ENCODE data around the gene TMEM18.

Gene TMEM18

DNA sequence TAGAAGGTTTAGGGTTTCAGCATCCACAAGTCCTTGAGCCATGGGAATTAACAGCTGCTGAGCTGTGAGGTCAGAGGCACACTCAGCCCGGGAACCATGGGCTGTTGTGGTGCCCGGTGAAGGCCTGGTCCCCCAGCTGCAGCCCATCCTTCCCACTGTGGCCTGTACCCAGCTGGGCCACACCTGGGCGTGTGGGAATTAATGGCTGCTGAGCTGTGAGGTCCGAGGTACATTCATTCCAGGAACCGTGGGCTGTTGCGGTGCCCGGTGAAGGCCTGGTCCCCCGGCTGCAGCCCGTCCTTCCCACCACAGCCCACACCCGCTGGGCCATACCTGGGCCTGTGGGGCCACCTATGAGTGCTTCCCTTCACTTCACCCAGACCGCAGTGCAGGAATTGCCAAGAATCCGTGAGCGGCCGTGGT, 25.2 kb downstream of the TMEM18 start:
- DNase-seq (ENCODE audit: low read depth in 2 of 2): no peak

DNA sequence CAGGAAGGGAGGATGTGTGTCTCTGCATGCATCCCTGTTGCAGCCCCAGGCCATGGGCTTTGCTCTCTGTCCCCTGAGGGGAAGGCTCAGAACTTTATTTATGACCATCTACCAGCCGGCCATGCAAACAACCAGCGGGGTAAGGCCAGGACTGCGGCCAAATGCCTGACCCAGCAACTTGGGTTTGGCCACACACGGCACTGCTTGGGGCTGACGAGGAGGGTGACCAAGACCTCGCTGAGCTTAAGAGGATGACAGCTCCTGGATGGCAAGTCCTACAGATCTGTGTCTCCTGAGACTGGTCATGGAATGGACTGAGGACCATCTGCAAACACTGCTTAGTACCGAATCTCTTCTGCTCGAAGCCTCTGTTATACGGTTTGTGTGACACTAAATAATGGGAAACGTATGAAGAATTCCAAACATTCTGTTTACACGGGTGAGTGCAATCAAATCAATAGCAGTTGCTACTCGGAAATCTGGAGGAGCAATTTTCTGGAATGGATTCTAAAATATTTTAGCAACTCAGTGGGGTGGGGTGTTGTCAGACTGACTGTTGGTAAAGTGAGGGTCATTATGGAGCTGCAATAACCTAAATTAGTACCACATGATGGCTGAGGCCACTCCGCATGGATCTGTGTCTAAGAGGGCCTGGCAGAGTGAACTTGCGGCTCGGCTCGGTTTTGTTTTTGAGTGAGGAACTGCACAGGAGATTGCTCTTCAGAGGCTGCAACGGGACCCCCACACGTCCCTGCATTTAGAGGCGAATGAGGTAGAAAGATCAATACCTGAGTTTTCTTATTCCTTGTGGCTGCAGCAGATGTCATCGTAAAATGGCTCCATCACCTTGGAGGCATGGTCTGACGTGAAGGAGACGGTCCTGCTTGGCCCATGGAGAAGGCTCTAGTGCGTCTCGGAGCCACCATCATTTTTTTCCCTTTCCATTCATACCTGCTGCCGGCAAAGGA, 26.6 kb downstream of the TMEM18 start:
- DNase-seq (ENCODE audit: low read depth in 2 of 2): no peak

DNA sequence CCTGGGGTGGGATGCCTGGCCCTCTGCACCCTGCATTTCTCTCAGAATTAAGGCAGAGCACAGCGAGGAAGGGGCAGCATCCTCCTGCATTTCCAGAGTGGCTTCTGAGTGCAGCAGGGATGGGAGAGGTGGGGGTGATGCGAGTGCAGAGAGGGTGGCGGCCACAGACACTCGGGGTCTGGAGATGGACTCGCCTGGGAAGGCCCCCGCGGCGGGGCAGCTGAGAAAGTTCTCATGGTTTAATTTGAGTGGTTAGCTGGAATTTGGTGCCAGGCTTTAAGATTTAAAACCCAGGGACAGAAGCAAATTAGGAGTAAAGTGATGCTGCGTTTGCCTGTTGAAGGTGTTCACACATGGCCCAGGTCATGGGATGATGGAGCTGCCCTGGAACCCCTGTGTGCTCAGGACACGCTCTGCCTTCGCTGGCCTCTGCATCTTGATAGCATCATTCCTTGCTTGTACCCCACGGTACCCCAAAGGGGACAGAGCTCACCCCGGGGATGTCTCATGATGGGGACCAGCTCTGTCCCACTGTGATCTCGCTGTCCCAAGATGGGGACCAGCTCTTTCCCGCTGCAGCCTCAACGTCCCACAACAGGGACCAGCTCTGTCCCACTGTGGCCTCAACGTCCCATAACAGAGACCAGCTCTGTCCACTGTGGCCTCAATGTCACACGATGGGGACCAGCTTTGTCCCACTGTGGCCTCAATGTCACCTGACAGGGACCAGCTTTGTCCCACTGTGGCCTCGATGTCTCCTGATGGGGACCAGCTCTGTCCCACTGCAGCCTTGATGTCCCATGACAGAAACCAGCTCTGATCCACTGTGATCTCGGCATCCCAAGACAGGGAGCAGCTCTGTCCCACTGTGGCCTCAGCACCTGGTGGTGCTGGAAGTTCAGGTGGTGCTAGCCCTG, 27.5 kb downstream of the TMEM18 start:
- DNase-seq (ENCODE audit: low read depth in 2 of 2): no peak

DNA sequence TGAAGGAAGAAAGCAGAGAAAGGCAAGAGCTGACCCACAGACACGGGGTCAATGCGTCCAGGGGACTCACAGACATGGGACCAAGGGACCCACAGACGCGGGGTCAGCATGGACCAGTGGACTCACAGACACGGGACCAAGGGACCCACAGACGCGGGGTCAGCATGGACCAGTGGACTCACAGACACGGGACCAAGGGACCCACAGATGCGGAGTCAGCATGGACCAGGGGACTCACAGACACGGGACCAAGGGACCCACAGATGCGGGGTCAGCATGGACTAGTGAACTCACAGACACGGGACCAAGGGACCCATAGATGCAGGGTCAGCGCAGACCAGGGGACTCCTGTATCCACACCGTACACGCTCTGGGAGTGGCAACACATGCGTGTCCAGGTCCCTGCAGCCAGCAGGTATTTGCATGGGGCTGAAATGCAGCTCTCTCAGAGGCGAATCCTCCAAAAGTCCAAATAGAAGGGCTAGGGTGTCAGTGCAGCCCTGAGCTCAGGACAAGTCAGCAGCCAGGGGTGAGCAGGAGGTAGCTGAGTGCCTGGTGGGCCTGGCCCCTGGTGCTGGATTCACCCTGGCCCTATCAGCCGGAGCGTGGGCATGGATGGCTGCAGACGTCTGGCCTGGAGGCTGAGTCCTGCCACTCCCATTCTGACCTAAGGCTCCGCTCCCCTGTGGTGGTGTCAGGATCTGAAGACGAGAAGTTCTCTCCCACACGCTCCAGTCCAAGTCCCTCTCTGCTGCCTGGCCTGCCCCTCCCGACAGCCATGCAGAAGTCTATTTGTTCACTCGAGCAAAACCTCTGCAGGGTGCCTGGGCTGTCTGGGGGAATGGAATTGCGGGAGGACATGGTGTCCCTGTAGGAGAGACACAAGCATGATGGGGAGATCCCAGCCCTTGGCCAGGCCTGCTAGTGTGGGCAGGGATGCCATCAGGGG, 28.5 kb downstream of the TMEM18 start:
- DNase-seq (ENCODE audit: low read depth in 2 of 2): no peak

DNA sequence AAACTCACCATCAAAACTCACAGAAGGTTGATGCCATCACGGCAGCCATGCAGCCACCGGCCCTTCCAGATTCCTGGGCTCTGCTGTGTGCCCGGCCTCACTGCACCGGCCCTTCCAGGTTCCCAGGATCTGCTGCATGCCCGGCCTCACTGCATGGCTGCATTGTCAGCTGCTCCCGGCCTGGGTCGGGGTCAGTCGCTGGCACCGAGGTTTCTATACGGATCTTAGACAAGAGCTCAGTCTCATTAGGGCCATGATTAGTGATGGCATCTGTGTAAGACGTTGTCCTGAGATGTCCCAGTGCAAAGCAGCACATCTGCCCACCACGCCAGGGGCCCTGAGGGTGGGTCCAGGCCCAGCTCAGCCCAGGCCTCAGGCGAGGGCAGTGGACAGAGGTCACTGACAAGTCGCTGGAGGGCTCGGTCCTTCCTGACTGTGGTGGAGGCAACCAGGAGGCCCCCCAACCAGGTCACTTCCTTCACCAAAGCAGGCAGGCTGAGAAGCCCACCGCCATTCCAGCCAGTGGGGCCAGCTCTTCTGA, 29.4 kb downstream of the TMEM18 start:
- DNase-seq (ENCODE audit: low read depth in 2 of 2): no peak

DNA sequence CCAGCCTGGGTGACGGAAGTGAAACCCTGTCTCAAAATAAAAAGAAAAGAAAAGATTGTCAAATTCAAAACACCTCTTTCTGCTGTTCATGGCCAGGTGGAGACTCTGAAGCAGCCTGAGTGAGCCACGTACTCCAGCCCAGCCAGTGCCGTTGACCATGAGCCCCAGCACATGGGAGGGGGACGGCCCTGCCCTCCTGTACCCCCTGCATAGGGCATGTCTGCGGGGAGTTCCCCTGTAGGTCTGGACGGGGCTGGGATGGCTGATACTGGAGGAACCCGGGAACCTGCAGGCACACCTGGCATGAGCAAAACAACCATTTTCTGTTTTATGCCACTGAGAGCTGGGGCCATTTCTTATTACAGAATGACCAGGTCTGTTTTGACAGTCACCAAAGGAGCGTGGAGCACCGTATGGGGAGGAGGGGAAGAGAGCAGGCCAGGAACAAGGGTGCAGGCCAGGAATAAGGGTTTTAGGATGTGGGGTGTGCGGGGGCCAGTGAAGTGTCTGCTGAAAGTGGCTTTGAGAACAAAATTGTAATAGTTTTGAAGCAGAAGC, 30.1 kb downstream of the TMEM18 start:
- DNase-seq (ENCODE audit: low read depth in 2 of 2): no peak

DNA sequence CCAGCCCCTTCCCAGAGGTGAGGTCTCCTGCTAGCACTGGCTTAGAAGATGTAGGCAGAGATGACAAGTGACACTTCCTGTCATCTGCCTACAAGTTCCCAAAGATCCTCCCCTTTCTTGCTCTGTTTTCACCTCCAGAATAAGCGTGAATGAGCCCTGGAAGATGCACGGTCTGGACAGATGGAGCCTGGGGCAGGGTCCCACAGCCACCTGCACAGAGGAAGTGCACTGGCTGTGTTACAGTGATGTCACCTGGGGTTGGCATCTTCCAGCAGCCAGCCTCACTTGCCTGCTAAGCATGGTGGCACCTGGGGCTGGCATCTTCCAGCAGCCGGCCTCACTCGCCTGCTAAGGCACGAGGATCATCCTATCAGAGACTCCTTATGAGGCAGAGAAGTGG, 32.3 kb downstream of the TMEM18 start:
- no peak for DNase-seq (ENCODE audit: low read depth in 2 of 2)

DNA sequence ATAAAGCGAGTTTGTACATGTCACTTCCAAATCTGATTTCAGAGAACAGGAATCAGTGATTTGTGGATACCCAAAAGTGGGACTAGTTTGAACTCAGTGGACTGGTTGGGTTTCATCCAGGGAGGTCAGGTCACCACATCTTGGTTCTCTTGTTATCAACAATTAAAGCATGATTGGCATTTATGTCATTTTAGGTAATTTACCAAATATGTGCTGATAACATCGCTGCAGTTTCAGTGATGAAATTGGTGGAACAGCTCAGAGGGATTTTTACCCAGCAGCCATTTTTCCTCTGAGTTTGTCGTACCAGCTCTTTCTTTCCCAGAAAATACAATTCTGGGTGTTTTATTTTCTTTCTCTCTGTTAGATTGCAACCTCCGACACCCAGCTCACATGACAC, 33.4 kb downstream of the TMEM18 start:
- no peak for DNase-seq (ENCODE audit: low read depth in 2 of 2)

DNA sequence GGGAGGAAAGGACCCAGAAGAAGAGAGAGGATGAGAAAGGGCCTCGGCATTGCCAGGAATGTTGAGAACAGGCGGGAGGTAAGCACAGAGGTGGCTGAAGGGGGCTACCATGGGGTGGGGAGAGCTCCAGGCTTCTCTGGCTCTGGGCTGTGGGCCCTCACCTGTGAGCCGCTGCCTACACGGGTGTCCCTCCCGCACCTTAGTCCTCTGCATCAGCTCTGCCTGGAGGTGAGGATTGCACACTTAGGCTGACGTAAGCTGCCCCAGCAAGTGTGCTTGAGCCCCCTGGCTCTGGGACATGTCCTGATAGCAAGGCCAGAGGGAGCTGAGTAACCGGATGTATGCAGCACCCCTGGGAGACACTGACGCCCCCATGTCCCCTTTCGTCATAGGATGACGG, 33.9 kb downstream of the TMEM18 start:
- DNase-seq (ENCODE audit: low read depth in 2 of 2): no peak

DNA sequence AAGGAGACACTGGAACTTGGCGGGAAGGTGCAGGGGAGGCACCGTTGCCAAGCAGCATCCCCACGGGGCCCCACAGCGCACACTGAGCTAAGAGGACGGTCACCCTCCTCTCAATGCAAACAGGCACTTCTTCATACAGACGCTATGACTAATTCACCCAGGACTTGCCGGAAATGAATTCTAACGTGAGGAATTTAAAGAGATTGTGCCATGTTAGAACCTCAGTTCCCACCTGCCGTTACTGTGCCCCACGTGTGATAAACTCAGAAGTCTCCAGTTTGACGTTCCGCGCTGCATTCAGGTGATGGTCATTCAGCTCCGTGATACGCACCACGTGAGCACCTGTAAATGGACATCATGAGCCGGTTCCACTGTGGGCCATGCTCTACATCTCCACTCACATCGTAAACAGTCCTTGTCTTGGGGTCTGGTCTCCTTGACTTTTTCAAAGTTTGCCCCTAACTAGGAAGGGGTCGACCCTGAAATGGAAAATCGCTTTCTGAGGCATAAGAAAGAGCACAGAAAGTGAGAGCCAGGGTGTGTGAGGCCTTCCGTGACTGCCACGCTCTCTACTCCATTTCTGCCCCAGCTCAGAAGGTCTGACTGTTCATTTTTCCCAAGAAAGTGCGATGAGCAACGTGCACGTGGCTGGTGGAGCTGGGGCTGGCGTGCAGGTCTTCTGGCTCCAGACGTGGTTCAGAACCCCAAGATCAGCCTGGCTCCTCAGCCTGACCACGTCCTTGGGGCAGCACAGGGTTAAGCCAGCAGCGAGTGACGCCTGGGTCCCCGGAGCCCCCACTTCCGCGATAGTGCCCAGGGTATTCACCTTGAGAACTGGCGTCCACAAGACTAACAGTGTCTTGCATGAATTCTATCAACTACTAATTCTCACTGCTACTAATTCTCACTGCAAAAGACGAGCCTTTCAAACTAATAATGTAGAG, 35.1 kb downstream of the TMEM18 start:
- no peak for DNase-seq (ENCODE audit: low read depth in 2 of 2)

DNA sequence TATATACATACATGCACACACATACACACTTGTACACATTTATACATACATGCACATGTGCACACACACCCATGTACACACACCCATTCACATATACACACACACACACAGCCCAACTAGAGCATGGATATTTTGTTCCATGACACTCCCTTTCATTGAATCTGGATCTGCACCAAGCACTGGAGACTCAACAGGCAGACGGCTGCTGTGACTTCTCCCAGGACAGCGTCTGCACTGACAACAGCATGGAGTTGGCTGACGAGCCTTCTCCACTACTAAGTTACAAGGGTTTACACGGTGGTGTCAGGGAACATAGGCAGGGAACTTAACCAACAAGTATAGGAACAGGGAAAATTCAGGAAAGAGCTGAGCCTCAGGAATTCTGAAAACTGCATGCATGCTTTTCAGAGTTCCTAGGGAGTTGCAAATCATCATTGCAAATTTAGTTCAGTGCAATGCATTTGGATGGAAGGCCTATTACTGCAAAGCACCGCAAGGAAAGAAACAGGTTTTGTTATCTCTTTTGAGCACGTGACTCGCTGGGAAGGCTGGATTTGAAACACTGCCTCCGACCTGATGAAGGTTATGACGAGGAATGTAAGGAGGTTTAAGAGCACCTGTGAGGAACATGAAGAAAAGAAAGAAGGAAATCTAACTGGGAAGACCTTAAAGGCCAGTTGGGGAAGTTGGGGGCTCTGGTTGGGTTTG, 35.9 kb downstream of the TMEM18 start:
- no peak for DNase-seq (ENCODE audit: low read depth in 2 of 2)

DNA sequence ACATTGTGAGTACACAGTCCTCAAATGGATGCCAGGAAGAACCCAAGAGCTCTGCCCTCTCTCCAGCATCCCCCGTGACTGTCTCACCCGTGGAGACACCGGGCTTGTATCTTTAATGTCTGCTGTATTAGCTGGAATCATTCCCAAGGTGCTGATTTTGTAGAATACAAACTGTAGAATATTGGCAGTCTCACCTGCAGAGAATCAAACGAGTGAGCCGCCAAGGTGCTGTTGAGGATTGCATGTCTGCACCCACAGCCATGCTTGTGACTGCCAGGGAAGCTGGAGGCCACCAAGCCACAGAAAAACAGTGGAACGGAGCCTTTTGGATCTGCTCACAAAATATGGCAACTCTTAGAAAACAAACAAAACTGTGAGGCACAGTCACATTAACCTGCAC, 37.5 kb downstream of the TMEM18 start:
- no peak for DNase-seq (ENCODE audit: low read depth in 2 of 2)

DNA sequence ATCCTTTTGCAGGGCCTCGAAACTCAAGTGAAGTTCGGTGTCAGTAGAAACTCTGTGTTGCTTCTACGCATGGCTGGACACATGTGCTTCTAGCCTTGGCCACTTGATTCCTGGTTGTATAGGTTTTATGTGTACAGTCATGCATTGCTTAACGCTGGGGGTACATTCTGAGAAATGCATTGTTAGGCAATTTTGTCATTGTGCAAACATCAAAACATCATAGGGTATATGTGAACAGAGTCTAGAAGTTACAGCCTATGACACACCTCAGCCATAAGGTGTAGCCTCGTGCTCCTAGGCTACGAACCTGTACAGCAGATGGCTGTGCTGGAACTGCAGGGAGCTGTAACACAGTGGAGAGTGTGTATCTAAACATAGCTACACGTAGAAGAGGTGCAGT, 39.4 kb downstream of the TMEM18 start:
- no peak for DNase-seq (ENCODE audit: low read depth in 2 of 2)

DNA sequence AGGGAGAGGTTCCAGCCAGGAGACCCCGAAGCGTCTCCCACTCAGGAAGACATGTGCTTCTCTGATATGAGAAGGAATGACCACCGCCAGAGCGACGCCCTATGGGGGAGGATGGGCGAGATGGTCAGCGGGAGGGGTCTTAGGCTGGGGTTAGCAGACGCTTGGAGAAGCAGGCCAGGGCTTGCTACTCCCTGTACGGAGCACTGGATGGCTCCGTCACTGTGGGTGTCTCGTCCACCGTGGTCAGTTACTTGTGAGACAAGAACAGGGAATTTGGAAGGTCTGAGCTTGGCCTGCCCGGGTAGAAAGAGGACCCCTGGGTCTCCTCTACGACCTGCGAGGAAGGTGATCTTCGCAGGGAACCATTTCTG, 39.8 kb downstream of the TMEM18 start:
- DNase-seq (ENCODE audit: low read depth in 2 of 2): no peak

DNA sequence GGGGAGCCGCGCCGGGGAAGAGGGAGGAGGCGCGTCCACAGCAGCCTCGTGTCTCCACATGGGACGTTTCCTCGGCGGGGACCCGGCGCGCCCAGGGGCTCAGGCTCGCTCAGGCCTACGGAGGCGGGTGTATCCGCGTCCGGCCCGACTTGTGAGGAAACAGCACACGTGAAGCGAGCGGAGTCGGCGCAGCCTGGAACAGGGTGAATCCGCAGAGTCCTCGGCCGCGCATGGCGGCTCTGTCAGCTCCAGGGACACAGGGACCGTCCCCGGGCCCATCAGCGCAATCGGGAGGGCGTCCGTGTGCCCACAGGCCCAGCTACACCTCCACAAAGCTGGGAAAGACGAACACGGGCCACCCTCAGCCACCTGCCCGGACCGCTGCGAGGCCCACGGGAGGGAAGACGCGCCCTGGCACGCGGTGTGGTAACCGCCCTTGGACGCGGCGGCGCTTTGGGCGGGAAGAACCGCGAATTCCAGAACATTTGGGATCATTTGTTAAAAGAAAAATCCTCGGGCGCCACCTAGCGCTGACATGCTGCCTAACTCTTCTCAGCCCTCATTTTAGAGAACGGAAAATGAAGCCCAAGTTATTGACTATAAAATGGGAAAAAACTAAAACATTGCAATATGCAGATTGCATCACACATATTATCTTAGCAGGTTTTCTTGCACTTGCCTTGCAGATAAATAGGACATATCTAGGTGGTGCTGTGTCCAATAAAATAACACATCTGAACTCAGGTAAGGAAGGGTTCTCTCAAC, 40.4 kb downstream of the TMEM18 start:
- DNase-seq (ENCODE audit: low read depth in 2 of 2): peak; percentile 16 to 30

DNA sequence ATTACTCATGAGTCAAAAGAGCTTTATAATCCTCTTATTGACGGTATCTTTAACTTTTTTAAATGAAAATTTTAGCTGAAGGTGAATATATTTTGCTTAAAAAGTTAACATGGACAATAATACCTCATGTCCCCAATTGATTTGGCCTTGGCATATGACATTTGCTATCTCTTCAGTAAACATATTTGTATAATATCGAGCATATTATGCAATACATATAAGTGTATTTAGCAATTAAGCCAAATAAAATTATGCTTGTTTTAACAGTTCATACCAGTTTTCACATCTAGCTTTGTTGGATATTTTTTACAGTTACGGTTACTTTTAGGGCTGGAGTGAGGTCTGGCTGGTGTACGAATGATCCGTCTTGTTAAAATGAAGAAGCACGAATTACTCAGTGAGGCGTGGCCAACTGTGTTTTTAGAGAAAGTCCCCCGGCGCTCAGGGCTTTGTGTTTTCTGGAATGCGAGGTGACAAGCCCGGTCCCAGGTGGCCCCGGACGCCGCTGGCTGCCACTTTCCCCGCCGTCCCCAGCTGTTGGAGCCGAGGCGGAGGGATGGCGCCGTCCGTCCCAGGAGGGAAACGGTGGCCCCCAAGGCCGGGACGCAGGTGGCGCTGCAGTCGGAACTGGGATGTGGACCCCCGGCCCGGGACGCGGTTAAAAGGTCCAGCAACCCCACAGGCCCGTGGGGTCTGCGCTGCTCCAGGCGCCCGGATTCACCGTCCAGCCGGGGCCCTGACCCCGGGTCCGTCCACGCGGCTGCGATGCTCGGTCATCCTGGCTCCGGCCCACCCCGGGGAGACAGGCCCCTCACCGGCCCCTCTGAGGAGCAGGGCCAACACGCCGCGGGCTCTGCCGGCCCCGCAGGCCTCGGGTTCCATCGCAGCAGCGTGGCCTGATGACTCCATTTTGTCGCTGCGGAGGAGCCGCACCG, 41.3 kb downstream of the TMEM18 start:
- DNase-seq (ENCODE audit: low read depth in 2 of 2): no peak
